H1 (cell line): ENCODE measurements around the gene BBS2. TPM values are rescaled to one million over a fixed set of nuclear protein-coding genes. Genes with fewer than 3 reads are reported as not detected.

Experiments used
- CTCF ChIA-PET: fragments of 300-600 bp; sonication (Branson Sonifier 250); formaldehyde crosslinking; loops from one replicate; lab custom pipeline; 2021; ENCODE audit not compliant: partially characterized antibody; lab: Charles Lee
- POLR2A ChIA-PET: fragments of 300-600 bp; sonication (Branson Sonifier 250); formaldehyde crosslinking; loops from one replicate; lab custom pipeline; 2021; ENCODE audit warnings: inconsistent platforms; ENCODE audit not compliant: partially characterized antibody; lab: Charles Lee
- DNase-seq, 2 experiments: peaks; one replicate each; pipeline versions ENCODE4 v3.0.0 to v3.0.0-alpha.2; 2010 to 2022; ENCODE audit warnings: low spot score in 2 of 2, low read depth in 1 of 2, mixed read lengths in 1 of 2
- FAIRE-seq: peaks from 2 replicates; lab custom pipeline; 2011; peaks lifted over from hg19 to GRCh38; lab: Jason Lieb, UNC
- H2AFZ ChIP-seq: 2 replicates; pipeline ENCODE4 v1.8.1; 2012; ENCODE audit warnings: low read length, inconsistent platforms
- H2AK5ac ChIP-seq: 2 replicates; pipeline ENCODE4 v1.6.1; 2013; ENCODE audit warnings: low read depth, low read length
- H2BK120ac ChIP-seq: replicated peaks from 2 replicates; pipeline ENCODE3; 2013; ENCODE audit warnings: low read depth, low read length, inconsistent platforms
- H2BK12ac ChIP-seq: 2 replicates; pipeline ENCODE4 v1.6.1; 2013; ENCODE audit warnings: low read depth, low read length
- H2BK15ac ChIP-seq: 2 replicates; pipeline ENCODE4 v1.6.1; 2013; ENCODE audit warnings: low read length
- H2BK20ac ChIP-seq: 2 replicates; pipeline ENCODE4 v1.6.1; 2013; ENCODE audit warnings: low read length
- H2BK5ac ChIP-seq: 2 replicates; pipeline ENCODE4 v1.6.1; 2013; ENCODE audit warnings: low read depth, low read length
- H3K14ac ChIP-seq: 2 replicates; pipeline ENCODE4 v1.6.1; 2013; ENCODE audit warnings: inconsistent platforms; ENCODE audit not compliant: insufficient read length
- H3K18ac ChIP-seq: 2 replicates; pipeline ENCODE4 v1.6.1; 2013; ENCODE audit warnings: low read length; ENCODE audit errors: extremely low read depth
- H3K23ac ChIP-seq: 2 replicates; pipeline ENCODE4 v1.6.1; 2013; ENCODE audit warnings: inconsistent platforms; ENCODE audit not compliant: insufficient read length
- H3K23me2 ChIP-seq: 2 replicates; pipeline ENCODE4 v1.6.1; 2013; ENCODE audit warnings: low read depth, low read length
- H3K27ac ChIP-seq: 2 replicates; pipeline ENCODE4 v1.6.1; 2011; ENCODE audit warnings: low read depth, low read length, inconsistent platforms
- H3K27me3 ChIP-seq, 4 experiments: replicated peaks in 1 of 4; 1 replicate in 1 of 4; 2 replicates in 3 of 4; pipeline versions ENCODE4 v1.6.1 to v1.8.1; 2011 to 2013; ENCODE audit warnings: low read length in 3 of 4, mild to moderate bottlenecking in 3 of 4, inconsistent platforms in 2 of 4, mixed read lengths in 2 of 4, moderate library complexity in 1 of 4; ENCODE audit not compliant: control insufficient read depth in 3 of 4, insufficient read depth in 3 of 4; ENCODE audit errors: extremely low read depth in 1 of 4
- H3K36me3 ChIP-seq, 4 experiments: 2 replicates each; pipeline versions ENCODE4 v1.6.1 to v1.8.1; 2011 to 2013; ENCODE audit warnings: mild to moderate bottlenecking in 4 of 4, low read length in 3 of 4, moderate library complexity in 2 of 4, control low read depth in 1 of 4, inconsistent platforms in 1 of 4; ENCODE audit not compliant: insufficient read depth in 4 of 4, control insufficient read depth in 2 of 4
- H3K4ac ChIP-seq: replicated peaks from 2 replicates; pipeline ENCODE3; 2013; ENCODE audit warnings: low read length, low read depth, mixed read lengths, inconsistent platforms; ENCODE audit not compliant: insufficient read length
- H3K4me1 ChIP-seq, 4 experiments: replicated peaks in 1 of 4; 1 replicate in 1 of 4; 2 replicates in 3 of 4; pipeline versions ENCODE4 v1.6.1 to v1.8.1; 2011 to 2013; ENCODE audit warnings: low read length in 3 of 4, inconsistent platforms in 2 of 4, mixed read lengths in 1 of 4; ENCODE audit not compliant: insufficient read depth in 4 of 4, control insufficient read depth in 3 of 4
- H3K4me2 ChIP-seq, 2 experiments: 2 replicates each; pipeline versions ENCODE4 v1.6.1 to v1.8.1; 2011 to 2013; ENCODE audit warnings: low read depth in 2 of 2, low read length in 2 of 2, control low read depth in 1 of 2, inconsistent platforms in 1 of 2, mild to moderate bottlenecking in 1 of 2; ENCODE audit not compliant: insufficient read depth in 1 of 2
- H3K4me3 ChIP-seq, 4 experiments: fragments of 200-600, 300-600 bp in 1 of 4; sonication (generic), shearing (Covaris generic), sonication (Bioruptor Twin) in 1 of 4; 2 replicates each; pipeline versions ENCODE4 v1.5.1 to v1.8.1; 2011 to 2016; ENCODE audit warnings: low read length in 4 of 4, low read depth in 3 of 4, control low read depth in 2 of 4, inconsistent platforms in 2 of 4, mild to moderate bottlenecking in 2 of 4, mixed read lengths in 1 of 4, moderate library complexity in 1 of 4; ENCODE audit not compliant: insufficient read depth in 2 of 4; ENCODE audit errors: extremely low read depth in 1 of 4
- H3K56ac ChIP-seq: replicated peaks from 2 replicates; pipeline ENCODE3; 2013; ENCODE audit warnings: low read depth, mild to moderate bottlenecking, mixed read lengths, low read length, inconsistent platforms; ENCODE audit not compliant: insufficient read length
- H3K79me1 ChIP-seq: 2 replicates; pipeline ENCODE4 v1.6.1; 2013; ENCODE audit warnings: low read depth, low read length, control low read depth
- H3K79me2 ChIP-seq, 2 experiments: 2 replicates each; pipeline versions ENCODE4 v1.6.1 to v1.8.1; 2012 to 2013; ENCODE audit warnings: low read length in 2 of 2, mild to moderate bottlenecking in 2 of 2, inconsistent platforms in 1 of 2; ENCODE audit not compliant: insufficient read depth in 2 of 2, control insufficient read depth in 1 of 2
- H3K9ac ChIP-seq, 4 experiments: replicated peaks in 1 of 4; 1 replicate in 1 of 4; 2 replicates in 3 of 4; pipeline versions ENCODE4 v1.6.1 to v1.8.1; 2011 to 2013; ENCODE audit warnings: low read depth in 3 of 4, low read length in 3 of 4, control low read depth in 2 of 4, mild to moderate bottlenecking in 2 of 4, moderate library complexity in 2 of 4, inconsistent platforms in 1 of 4; ENCODE audit errors: extremely low read depth in 1 of 4
- H3K9me3 ChIP-seq, 2 experiments: 2 replicates each; pipeline versions ENCODE4 v1.6.1 to v1.8.1; 2012 to 2013; ENCODE audit warnings: mild to moderate bottlenecking in 2 of 2, moderate library complexity in 2 of 2, control low read depth in 1 of 2, inconsistent platforms in 1 of 2, low read depth in 1 of 2, low read length in 1 of 2, mixed read lengths in 1 of 2; ENCODE audit not compliant: insufficient read depth in 2 of 2
- H4K20me1 ChIP-seq, 2 experiments: replicated peaks in 1 of 2; 2 replicates each; pipeline versions ENCODE3 to v1.8.1; 2011 to 2013; ENCODE audit warnings: inconsistent platforms in 2 of 2, low read length in 2 of 2, mild to moderate bottlenecking in 1 of 2; ENCODE audit not compliant: insufficient read depth in 2 of 2, control insufficient read depth in 1 of 2
- H4K5ac ChIP-seq: 2 replicates; pipeline ENCODE4 v1.6.1; 2013; ENCODE audit warnings: low read length, low read depth, mixed read lengths, inconsistent platforms; ENCODE audit not compliant: insufficient read length
- H4K8ac ChIP-seq: 2 replicates; pipeline ENCODE4 v1.8.0; 2013; ENCODE audit warnings: mild to moderate bottlenecking, moderate library complexity, low read length, inconsistent platforms; ENCODE audit not compliant: insufficient read depth; ENCODE audit errors: extremely low read depth
- H4K91ac ChIP-seq: replicated peaks from 2 replicates; pipeline ENCODE3; 2013; ENCODE audit warnings: low read length, mixed read lengths, inconsistent platforms; ENCODE audit not compliant: insufficient read length
- CHD1 ChIP-seq: IDR thresholded peaks from 2 replicates; pipeline ENCODE4 v1.6.1; 2012; ENCODE audit warnings: low read depth, low read length, improper control_type of control experiment
- CTCF ChIP-seq, 3 experiments: IDR thresholded peaks; 1 replicate in 2 of 3; 2 replicates in 1 of 3; pipeline versions ENCODE4 v1.5.1 to v1.6.1; 2011; ENCODE audit warnings: low read length in 3 of 3, mild to moderate bottlenecking in 3 of 3, inconsistent platforms in 2 of 3, low read depth in 1 of 3, moderate library complexity in 1 of 3; ENCODE audit not compliant: insufficient read depth in 1 of 3; ENCODE audit errors: control extremely low read depth in 1 of 3
- PHF8 ChIP-seq: fragments of 200-600 bp; sonication (generic); conservative IDR thresholded peaks from 2 replicates; pipeline ENCODE4 v1.7.1; 2012; ENCODE audit warnings: low read depth, mild to moderate bottlenecking, inconsistent platforms, low read length, moderate library complexity
- RAD21 ChIP-seq, 2 experiments: IDR thresholded peaks in 1 of 2; conservative IDR thresholded peaks in 1 of 2; 2 replicates each; pipeline ENCODE4 v1.6.1; 2011; ENCODE audit warnings: low read depth in 2 of 2, low read length in 2 of 2, improper control_type of control experiment in 1 of 2, inconsistent platforms in 1 of 2, mild to moderate bottlenecking in 1 of 2, moderate library complexity in 1 of 2
- WGBS, 2 experiments: shearing (Covaris generic) in 1 of 2; methylation state at CpG; one replicate each; pipeline versions ENCODE4 v1.1.6 to v1.1.7; 2013 to 2015; ENCODE audit warnings: low lambda C conversion rate in 2 of 2, mixed read lengths in 2 of 2, inconsistent platforms in 1 of 2, low coverage in 1 of 2, missing lambda C conversion rate in 1 of 2; ENCODE audit not compliant: insufficient replicate concordance in 2 of 2, insufficient coverage in 1 of 2, insufficient read length in 1 of 2; ENCODE audit errors: extremely low coverage in 1 of 2, missing lambda C conversion rate in 1 of 2; 5-methylcytosine and 5-hydroxymethylcytosine counted together
- polyA plus RNA-seq, 7 experiments: library from polyadenylated mRNA; depleted of rRNA in 3 of 7; stranded (reverse) in 5 of 7; unstranded in 2 of 7; fragments of >200 nt in 5 of 7; fragments of 200-250 nt in 2 of 7; gene quantifications; 1 replicate in 5 of 7; 2 replicates in 1 of 7; 4 replicates in 1 of 7; pipeline versions ENCODE4 v1.2.1 to v1.2.3, GENCODE V29; 2011 to 2013; ENCODE audit warnings: missing spikeins in 2 of 7, mixed read lengths in 2 of 7
- total RNA-seq: library from RNA; stranded (reverse); fragmentation: NEBNext Ultra II Directional; extraction: Animal tissue kit (Norgen Biotek cat#: 25700); gene quantifications from 2 replicates; pipeline ENCODE4 v1.2.1, GENCODE V29; 2021

The BBS2 gene
- total and polyA plus RNA-seq, 2 of the 8 experiments (the other 6 are each of a cell fraction or from before 2014, with no cell fraction given): 12.3 to 15.1 TPM

GRCh38 chr16:56510544-56510943 is 9.3 kb downstream of the BBS2 start:
- DNase-seq (no peak), FAIRE-seq (no peak)
- Histone ChIP-seq H4K91ac (no peak overlapping the region), H2AK5ac (no peak overlapping the region), H3K9me3 (no peaks in the 10 kb centered on the region), H3K4me1 (no peaks in the 10 kb centered on the region), H3K9ac (no peak overlapping the region), H3K4ac (no peak overlapping the region), H4K20me1 (no peaks in the 10 kb centered on the region), H2BK120ac (no peak overlapping the region), H3K36me3 (no peaks in the 10 kb centered on the region; a peak in 2 of 8 replicates), H3K4me2 (no peak overlapping the region), H2BK15ac (no peak overlapping the region), H2BK20ac (no peak overlapping the region), H3K27ac (no peak overlapping the region), H3K79me1 (no peaks in the 10 kb centered on the region), H3K56ac (no peak overlapping the region), H3K27me3 (no peaks in the 10 kb centered on the region), H3K23ac (no peak overlapping the region), H2BK5ac (no peak overlapping the region), H2BK12ac (no peak overlapping the region), H4K8ac (no peak overlapping the region), H2AFZ (no peak overlapping the region), H3K79me2 (no peaks in the 10 kb centered on the region), H4K5ac (no peak overlapping the region), H3K18ac (no peak overlapping the region), H3K23me2 (no peaks in the 10 kb centered on the region), H3K4me3 (no peak overlapping the region), H3K14ac (no peak overlapping the region)
- ChIA-PET POLR2A (no interaction called here), CTCF (interaction anchor here (1.1 kb wide), 1 partner anchor 192 kb away, joined by 7 read pairs; no protein-coding TSS in a partner anchor)
- TF ChIP-seq CHD1: no peak
- TF ChIP-seq CTCF (IDR thresholded peaks at IDR 0.05; ENCODE audit: control extremely low read depth in 1 of 3, insufficient read depth in 1 of 3, low read depth in 1 of 3, low read length in 3 of 3): no peak
- no peak for TF ChIP-seq PHF8
- no peak for TF ChIP-seq RAD21 (IDR thresholded peaks at IDR 0.05 in 1 of 2, conservative IDR thresholded peaks at IDR 0.05 in 1 of 2; ENCODE audit: low read depth in 2 of 2, low read length in 2 of 2)
- WGBS, 2 experiments: 75% methylated on average over 2 of the region's 2 CpGs; no CpG with 5 or more reads in 1 of the 2 experiments
